ENCODE data around the gene MAPK11. TPM values are rescaled to one million over a fixed set of nuclear protein-coding genes. Genes with fewer than 3 reads are reported as not detected.

MAPK11 gene
- total and polyA plus RNA-seq, 9 of the 15 experiments (the other 6 are each of a cell fraction or from before 2014, with no cell fraction given): 0.06 to 14.6 (median 5.3) TPM

- TF ChIP-seq SAFB (IDR thresholded peaks at IDR 0.05; ENCODE audit: borderline replicate concordance, low read depth, low read length) (no peak), IRF2 (CRISPR knock-in tag; IDR thresholded peaks at IDR 0.05) (no peak), KLF6 (CRISPR knock-in tag; IDR thresholded peaks at IDR 0.05; ENCODE audit: borderline replicate concordance) (no peak), GTF2A2 (tag; IDR thresholded peaks at IDR 0.05) (no peak), SUPT5H (IDR thresholded peaks at IDR 0.05) (peak; percentile 69), ZBTB1 (CRISPR knock-in tag; IDR thresholded peaks at IDR 0.05; ENCODE audit: borderline replicate concordance, low read depth) (peak; percentile 87), KLF10 (CRISPR knock-in tag; IDR thresholded peaks at IDR 0.05) (no peak), IRF1 (CRISPR knock-in tag; IDR thresholded peaks at IDR 0.05; ENCODE audit: borderline replicate concordance) (no peak), ZNF785 (CRISPR knock-in tag; IDR thresholded peaks at IDR 0.05) (no peak), ARID2 (IDR thresholded peaks at IDR 0.05) (no peak), POLR2A (conservative IDR thresholded peaks at IDR 0.05) (peak; percentile 69)
- TF ChIP-seq, protein P1, sequence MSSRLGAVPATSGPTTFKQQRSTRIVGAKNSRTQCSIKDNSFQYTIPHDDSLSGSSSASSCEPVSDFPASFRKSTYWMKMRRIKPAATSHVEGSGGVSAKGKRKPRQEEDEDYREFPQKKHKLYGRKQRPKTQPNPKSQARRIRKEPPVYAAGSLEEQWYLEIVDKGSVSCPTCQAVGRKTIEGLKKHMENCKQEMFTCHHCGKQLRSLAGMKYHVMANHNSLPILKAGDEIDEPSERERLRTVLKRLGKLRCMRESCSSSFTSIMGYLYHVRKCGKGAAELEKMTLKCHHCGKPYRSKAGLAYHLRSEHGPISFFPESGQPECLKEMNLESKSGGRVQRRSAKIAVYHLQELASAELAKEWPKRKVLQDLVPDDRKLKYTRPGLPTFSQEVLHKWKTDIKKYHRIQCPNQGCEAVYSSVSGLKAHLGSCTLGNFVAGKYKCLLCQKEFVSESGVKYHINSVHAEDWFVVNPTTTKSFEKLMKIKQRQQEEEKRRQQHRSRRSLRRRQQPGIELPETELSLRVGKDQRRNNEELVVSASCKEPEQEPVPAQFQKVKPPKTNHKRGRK (tag; IDR thresholded peaks at IDR 0.05): no peak
- TF ChIP-seq, protein P2, sequence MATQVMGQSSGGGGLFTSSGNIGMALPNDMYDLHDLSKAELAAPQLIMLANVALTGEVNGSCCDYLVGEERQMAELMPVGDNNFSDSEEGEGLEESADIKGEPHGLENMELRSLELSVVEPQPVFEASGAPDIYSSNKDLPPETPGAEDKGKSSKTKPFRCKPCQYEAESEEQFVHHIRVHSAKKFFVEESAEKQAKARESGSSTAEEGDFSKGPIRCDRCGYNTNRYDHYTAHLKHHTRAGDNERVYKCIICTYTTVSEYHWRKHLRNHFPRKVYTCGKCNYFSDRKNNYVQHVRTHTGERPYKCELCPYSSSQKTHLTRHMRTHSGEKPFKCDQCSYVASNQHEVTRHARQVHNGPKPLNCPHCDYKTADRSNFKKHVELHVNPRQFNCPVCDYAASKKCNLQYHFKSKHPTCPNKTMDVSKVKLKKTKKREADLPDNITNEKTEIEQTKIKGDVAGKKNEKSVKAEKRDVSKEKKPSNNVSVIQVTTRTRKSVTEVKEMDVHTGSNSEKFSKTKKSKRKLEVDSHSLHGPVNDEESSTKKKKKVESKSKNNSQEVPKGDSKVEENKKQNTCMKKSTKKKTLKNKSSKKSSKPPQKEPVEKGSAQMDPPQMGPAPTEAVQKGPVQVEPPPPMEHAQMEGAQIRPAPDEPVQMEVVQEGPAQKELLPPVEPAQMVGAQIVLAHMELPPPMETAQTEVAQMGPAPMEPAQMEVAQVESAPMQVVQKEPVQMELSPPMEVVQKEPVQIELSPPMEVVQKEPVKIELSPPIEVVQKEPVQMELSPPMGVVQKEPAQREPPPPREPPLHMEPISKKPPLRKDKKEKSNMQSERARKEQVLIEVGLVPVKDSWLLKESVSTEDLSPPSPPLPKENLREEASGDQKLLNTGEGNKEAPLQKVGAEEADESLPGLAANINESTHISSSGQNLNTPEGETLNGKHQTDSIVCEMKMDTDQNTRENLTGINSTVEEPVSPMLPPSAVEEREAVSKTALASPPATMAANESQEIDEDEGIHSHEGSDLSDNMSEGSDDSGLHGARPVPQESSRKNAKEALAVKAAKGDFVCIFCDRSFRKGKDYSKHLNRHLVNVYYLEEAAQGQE (IDR thresholded peaks at IDR 0.05; ENCODE audit: borderline replicate concordance): peak; percentile 23
- TF ChIP-seq, protein P2 (CRISPR knock-in tag; IDR thresholded peaks at IDR 0.05; ENCODE audit: low read depth): peak; percentile 75
- TF ChIP-seq, protein P3, sequence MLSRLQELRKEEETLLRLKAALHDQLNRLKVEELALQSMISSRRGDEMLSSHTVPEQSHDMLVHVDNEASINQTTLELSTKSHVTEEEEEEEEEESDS (CRISPR knock-in tag; IDR thresholded peaks at IDR 0.05): no peak
- TF ChIP-seq, protein P4, sequence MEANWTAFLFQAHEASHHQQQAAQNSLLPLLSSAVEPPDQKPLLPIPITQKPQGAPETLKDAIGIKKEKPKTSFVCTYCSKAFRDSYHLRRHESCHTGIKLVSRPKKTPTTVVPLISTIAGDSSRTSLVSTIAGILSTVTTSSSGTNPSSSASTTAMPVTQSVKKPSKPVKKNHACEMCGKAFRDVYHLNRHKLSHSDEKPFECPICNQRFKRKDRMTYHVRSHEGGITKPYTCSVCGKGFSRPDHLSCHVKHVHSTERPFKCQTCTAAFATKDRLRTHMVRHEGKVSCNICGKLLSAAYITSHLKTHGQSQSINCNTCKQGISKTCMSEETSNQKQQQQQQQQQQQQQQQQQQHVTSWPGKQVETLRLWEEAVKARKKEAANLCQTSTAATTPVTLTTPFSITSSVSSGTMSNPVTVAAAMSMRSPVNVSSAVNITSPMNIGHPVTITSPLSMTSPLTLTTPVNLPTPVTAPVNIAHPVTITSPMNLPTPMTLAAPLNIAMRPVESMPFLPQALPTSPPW (CRISPR knock-in tag; IDR thresholded peaks at IDR 0.05): peak; percentile 55
Observed at GRCh38 chr22:50250555-50251476, 19.4 kb downstream of the MAPK11 start, which contains the start of gene HDAC10 (continued).

Data from K562 (cell line).